HG02885 (cell line): Measurements from ENCODE around the gene NOS1AP.

Experiments
- ATAC-seq: cut with Tn5 transposase; IDR thresholded peaks from one replicate; pipeline ENCODE4 v1.9.1; 2021; ENCODE audit warnings: mild to moderate bottlenecking; ENCODE audit not compliant: unreplicated experiment, poor library complexity

The NOS1AP gene

DNA sequence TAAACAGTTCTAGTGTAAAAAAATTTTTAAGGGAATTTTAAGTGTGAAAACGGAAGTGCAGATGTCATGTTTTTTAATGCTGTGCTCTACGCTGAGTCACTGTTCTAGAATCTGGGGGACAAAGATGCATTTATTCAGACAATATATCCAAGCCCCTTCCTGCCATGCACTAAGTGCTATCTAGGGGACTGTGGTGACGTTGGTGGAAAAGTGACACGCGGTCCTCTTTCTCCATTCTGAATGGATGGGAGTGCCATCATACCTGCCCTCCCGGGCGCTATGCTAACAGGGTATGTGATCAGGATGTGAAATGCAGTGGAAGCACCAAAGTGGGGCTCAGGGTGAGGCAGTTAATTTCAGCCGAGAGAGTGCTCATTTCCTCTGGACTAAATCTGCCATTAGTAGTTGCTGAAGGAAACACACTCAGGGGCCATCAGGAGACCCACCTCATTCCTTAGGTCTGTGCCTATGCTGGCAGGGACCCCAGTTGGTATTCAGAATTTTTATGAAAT, 318.6 kb downstream of the NOS1AP start:
- no peak for ATAC-seq

DNA sequence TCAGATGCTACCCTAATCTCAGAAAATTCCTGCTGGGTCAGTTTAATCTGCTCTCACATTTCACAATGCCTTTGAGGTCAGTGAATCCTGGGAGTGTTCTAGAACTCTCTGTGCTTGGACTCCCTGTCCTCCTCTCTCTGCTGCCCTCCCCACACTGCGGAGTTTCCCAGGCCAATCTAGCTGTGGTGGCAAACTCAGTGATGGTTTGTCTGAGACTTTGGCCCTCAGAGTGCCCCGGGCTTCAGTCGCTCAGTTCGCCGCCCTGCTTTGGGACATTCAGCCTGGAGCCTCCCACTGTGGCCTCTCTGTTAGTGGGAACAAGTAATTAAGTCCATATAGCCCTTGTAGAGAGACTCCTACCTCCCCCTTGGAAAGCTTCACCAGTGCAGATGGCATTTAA, 319.1 kb downstream of the NOS1AP start:
- no peak for ATAC-seq

DNA sequence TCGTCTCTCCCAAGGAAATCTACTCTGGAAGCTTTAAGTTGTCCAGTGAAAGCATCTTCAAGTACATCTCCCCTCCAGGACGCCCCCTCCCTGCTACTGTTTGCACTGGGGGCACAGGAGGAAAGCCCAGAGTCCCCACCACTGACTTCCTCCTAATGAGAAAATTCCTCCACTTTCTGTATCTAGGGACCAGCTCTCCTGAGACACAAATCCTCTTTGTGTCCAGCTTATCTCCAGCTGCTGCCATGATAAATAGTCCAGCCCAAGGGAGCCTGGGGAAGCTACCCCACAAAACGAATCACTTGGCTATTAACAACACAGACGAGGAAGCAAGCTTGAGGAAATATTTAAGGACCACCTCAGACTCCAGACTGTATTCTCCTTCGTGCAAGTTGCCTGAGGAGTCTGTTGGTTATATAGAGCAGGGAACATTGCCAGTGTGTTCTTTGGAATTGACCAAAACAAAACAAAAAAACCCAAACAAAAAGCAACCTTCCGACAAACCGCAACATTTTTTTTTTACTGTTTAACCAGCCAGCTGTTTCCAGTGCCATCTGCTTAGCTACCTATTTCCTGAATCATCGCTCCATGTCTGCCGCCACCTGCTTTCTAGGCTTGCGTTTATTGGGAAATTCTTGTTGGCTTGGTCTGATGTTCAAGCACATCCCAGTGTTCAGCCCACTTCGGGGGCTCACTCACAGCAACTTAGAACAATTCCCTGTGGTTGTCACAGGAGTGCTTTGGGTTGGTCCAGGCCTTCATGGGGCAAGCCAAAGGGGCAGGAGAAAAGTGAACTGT, 319.7 kb downstream of the NOS1AP start:
- no peak for ATAC-seq

DNA sequence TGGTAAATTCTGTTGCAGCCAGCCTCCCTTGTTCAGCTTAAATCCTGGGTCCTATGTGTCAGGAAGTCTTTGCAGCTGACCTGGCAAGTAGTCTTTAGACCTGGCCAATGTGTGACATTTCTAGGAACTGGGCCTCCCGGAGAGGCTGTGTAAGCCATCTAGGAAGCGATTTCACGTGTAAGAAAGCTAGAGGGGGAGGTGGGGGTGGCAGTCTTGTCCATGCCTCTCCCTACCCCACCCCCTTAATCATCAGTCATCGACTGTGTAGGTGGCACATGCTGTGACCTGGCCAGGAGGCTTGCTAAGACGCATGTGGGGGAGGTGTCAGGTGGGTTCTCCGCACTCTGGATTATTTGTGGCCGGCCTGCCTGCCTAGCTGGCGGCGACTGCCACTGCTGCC, 320.5 kb downstream of the NOS1AP start:
- ATAC-seq: no peak

DNA sequence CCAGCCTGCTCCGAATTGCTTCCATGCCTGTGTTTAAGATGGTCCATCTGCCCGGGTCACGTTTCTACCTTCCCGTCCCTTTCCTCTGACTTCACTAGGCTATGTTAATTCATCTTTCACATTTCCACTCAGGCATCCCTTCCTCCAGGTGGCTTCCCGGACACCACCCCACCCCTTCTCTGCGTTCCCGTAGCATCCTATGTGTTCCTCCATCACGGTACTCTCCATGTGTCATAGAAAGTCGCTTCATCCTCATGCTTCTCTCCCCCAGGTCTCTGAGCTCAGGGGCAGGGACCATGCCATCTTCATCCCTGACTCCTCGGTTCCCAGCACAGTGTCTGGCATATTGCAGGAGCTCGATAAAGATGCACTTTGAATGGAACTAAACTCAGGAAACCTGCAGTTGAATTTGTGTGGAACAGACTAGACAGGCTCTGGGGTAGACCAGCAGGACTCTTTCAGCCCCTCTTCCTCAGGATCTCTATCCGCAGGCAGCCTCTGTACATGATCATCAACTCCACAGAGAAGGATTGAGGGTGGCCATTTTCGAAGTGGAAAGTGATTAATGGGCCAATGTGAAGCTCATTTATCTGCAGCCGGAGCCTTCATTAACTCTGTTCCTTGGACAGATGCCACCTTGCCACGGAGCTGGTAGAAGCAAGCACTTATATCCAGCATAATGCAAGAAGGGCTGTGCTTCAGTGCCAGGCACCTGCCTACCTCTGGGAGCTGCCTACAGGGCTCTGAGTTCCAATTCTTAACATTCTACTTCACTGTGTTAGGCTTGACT, 321.1 kb downstream of the NOS1AP start:
- no peak for ATAC-seq

DNA sequence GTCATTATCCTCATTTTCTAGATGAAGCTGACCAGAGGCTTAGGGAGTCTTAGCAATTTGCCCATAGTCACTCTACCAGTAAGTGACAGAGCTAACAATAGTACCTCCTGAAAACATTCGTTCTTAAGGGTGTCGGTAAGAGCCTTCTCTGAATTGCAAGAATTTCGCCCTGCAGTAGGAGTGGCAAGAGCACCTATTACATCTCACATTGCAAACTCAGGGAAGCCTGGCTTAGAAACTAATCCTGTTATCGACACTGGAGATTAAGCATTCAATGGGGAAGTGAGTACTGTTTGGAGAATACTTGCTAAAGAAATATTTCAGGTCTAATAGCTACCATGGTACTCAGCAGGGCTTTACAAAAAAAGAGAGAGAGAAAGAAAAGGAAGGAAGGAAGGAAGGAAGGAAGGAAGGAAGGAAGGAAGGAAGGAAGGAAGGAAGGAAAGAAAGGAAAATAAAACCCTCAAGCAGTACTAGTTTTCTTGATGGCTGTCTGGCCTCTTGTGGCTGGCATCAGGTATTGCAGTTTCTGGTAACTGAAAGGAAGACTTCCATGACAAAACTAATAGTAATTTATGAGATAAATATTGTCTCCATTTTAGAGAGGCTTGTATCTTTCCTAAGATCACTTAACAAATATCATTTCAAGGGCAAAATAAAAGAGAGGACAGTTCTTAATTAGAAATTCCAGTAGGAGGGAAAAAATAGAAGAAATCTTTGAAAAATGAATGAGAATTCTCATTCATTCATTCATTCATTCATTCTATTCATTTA, 322.5 kb downstream of the NOS1AP start:
- ATAC-seq: no peak

DNA sequence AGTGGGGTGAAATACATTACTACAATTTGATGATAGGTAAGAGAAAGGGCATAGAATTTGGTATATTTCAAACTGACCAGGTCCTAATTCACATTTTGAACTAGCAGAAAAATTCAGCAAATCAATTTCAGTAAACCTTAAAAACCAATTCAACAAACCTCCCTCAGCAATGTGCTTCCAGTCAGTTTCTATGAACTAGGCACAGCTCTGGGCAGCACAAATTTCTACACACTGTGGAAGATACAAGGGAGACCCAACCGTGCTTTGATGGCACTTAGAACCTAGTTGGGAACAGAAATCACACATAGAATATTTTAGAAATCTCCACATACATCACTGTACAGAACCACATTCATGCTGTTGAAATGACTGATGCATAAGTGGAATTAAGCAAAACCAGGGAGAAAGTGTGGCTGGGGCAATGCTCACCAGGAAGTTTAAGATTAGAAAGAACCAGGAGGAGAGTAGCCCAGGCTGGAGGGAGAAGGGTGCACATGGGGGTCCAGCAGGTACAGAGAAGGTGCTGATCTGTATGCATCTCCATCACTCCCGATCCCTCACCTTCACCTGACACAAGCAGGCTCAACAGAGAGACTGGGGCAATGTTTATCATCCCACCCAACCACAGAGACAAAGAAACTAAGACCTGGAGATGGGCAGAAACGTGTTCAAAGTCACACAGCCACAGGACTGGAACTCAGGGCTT, 326.9 kb downstream of the NOS1AP start:
- ATAC-seq: no peak

DNA sequence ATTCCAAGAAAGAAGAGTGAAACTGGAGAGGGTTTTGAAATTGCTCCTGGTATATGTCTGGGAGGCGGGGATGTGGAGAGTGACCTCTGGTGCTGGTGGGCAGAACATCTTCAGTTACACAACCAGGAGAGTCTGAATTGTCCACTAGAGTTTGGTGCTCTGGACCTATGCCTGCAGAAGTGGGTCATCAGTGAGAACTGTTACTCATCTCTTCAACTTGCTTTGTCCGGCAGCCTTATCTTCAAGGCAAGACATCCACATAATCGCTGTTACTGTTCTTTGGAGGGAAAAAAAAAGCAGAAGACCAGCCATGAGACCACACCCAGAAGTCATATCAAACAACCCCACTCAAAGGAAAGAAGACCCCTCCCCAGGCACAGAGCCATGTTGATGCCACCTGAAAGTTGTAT, 327.6 kb downstream of the NOS1AP start:
- no peak for ATAC-seq

DNA sequence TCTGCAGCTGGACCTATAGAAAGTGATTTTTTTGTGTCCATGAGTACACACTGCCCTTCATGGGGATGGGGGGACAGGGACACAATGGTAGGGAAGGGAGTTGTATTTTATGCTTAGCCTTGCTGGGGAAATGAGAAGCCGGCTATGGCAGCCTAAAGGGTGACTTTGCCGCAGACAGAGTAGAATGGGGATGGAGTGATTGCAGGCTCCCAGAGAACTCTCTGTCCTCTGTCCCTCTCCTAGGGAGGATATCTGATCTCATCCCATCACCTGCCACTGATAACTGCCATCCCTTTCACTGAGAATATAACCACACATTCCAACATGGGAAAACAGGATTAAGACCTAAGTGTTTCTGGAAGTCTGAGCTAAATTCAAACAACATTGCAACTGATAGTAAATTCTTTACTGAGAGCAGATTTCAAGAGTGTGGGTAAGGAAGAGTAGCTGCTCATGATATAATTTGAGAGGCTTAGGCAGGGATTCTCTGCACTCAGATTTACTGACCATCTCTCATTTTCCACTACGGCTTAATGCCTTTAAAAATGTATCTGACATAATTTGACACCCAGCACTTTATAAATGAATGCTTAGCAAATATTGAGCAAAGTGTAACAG, 328.6 kb downstream of the NOS1AP start:
- no peak for ATAC-seq

DNA sequence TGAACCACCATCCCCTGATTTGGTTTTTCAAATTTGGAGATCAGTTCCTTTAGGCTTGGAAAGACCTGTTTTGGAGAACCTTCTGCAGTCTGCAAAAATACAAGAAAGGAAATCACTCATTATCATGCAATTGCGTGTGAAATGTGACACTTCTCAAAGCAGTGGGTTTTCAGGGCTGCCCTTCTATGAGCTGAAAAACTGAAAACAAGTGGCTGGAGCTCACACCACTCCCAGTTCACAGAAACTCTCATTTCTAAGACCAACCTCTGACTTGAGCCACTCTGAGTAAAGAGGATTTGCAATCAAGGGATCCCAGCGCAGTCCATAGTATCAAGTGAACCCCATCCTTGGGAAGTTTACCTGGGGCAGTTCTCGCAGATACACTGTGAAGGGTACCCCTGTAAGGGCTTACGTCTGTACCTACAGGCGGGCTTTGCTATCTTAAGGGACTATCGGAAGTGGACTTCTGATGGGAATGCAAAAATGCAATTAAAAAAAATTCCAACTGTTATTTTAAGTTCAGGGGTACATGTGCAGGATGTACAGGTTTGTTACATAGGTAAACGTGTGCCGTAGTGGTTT, 329.6 kb downstream of the NOS1AP start:
- ATAC-seq: no peak

DNA sequence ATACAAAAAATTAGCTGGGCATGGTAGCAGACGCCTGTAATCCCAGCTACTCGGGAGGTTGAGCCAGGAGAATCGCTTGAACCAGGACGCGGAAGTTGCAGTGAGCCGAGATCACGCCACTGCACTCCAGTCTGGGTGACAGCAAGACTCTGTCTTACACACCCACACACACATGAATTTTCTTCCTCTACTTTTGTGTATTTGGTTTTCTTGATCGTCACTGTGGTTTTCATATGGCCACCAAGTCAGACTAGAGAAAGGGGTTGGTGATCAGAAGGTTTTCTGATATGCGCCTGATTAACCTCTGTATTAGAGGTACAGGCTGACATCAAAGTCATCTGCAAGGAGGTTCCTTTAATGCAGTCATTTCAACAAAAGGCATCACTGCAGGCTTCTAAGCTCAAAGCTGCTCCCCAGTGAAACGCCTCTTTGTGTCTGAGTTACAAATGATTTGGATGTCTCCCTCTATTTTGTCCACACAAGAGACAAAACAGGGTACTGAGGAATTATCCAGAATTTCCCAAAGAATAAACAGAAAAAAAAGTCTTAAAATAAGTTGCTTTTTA, 331.4 kb downstream of the NOS1AP start:
- no peak for ATAC-seq

DNA sequence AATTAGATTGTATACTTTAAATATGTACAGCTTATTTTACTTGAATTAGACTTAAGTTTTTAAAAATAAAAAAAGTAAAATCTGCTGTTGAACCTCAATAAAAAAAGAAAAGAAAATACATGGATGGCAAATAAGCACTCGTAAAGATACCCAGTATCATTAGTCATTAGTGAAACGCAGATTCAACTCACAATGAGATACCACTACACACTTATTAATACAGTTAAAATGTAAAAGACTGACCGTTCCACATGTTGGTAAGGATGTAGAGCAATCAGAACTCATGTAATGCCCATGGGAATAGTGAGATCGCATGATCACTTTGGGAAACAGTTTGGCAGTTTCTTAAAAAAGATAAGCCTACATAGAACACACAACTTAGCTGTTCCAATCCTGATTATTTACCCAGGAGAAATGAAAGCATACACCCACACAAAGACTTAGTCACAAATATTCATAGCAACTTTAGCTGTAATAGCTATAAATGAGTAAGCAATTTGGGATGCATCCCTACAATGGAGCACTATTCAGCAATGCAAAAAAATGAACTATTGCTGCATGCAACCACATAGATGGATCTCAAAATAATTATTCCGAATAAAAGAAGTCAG, 335.2 kb downstream of the NOS1AP start:
- no peak for ATAC-seq

DNA sequence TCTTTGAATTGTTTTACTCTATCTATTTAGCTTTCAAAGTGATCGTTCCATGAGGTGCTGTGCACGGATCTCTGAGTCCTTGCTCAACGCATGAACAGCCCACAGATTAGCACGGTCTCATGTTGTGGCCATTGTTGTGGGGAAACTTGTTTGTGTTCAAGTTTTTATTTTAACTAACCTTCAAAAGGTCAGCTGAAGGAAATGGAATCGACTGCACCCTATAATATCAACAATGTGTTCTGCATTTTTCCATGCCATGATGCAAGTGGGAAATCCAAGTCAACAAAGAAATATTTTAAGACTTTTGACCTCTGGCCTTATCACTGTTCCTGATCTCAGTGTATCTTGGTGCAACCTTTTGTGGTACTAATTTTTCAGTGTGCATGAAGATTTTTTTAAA, 336.3 kb downstream of the NOS1AP start:
- no peak for ATAC-seq

DNA sequence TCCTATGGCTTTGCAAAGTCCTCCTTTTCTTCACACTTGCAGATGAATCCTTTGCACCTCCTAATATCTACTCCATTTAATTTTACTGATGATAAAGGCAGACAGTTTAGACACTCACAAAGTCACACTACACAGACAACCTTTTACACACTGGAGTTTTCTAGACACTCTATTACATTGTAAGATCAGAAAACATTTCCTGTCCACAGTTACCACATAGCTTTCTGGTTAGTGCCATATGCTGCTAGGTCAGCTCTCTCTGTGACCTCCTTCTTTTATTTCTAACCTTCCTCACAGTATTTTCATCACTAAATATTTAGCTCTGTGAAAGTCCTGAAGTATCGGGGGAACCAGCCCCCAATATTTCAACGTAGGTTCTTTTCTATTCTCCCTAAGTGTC, 337.3 kb downstream of the NOS1AP start:
- no peak for ATAC-seq

DNA sequence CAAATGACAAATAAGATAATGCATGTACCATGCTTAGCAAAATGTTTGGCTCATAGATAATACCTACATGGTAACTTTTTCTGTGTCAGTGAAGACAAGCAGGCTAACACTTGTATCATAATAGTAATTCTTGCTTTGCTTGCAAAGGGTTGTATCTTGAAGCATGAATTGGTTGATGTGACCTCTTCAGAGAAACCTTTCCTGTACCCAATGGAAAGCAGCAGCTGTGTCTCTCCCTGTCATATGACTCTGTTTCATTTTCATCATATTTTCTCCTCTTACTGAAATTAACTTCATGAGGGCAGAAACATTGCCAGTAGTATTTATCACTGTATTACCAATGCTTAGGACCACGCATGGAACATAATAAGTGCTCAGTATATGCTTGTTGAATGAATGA, 338.0 kb downstream of the NOS1AP start:
- ATAC-seq: no peak

DNA sequence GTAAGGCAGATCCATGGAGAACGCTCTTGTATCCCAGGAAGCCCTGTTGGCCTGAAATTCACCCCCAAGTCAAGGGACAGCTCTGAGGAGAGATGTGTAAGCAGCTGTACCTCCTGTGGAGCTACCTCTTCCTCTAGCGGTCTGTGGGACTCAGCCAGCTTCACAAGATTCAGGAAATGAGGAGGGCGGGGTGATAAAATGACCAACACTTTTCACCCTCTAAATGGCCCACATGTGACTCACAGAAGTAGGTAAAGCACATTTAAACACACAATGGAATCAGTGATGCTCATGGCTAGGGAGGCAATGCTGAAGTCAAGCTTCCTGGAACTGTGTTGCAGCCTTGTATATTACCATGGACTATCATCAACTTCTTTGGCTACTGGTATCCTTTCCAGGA, 342.5 kb downstream of the NOS1AP start, which contains the start of gene SH2D1B:
TSS of gene SH2D1B (minus strand) at position 135 of the 400 bp plus-strand sequence. CDS start at position 15, 120 bp downstream.
- ATAC-seq: no peak

DNA sequence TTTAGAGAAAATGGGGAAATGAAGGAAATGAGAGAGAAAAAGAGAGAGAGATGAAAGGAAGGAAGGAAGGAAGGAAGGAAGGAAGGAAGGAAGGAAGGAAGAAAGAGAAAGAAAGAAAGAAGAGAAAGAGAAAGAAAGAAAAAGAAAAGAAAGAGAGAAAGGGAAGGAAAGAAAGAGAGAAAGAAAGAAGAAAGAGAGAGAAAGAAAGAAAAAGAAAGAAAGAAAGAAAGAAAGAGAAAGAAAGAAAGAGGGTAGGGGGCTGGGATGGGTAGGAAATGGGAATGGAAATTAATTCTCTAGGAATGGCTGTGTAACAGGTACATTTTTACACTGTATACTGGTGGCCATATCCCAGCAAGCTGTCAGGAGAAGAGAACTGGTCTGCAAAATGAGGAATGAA, 346.7 kb downstream of the NOS1AP start:
- ATAC-seq: no peak

DNA sequence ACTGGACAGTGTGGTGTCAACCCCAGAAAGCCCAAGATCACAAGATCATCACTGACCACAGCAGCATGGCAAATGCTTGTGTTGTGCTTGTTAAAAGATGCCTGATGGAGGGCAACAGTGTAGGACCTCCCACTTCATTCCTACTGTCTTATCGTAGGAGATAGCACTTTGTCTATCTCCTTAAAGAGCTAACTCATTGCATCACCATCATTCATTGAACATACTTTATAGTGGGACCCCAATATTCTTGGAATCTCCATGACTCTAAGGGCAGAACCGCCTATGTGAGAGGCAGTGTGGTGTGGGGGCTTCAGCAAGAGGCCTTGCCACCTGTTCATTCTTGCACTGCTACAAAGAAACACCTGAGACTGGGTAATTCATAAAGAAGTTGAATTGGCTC, 347.4 kb downstream of the NOS1AP start:
- ATAC-seq: no peak

DNA sequence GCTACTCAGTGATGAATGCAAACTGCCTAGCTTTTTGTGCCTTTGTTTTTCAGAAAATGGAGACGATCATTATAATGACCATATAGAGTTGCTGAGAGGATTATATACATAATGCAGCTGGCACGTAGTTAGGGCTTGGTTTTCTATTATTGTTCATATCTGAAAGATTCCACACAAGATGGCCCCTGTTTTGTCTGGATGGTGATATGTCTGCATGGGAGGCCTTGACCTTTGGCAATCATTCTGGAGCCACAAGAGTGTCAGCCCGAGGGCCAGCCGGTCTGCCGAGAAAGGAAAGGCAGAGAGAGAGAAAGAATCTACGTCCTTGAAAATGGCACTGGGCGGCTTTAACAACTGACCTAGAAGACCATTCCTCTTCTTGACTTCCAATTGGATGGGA, 348.2 kb downstream of the NOS1AP start:
- ATAC-seq: no peak
